Measurements from ENCODE around the gene LMO1.

- TF ChIP-seq POLR2AphosphoS5 (IDR thresholded peaks at IDR 0.05) (no peak), CTCF (IDR thresholded peaks at IDR 0.05) (no peak)
These were observed 14.2 kb downstream of the LMO1 start for GRCh38 chr11:8249482-8249881.

Measured in esophagus muscularis mucosa (tissue), 3 donors.